CD4-positive, CD25-positive, alpha-beta regulatory T cell (primary cell): Measurements from ENCODE around the gene MRPL41. TPM values are rescaled to one million over a fixed set of nuclear protein-coding genes. Genes with fewer than 3 reads are reported as not detected.

Experiments
- ATAC-seq, 2 donors: fragments of 150-1000 bp; cut with Tn5 transposase; one replicate each; pipeline ENCODE4 v1.10.0; 2021; ENCODE audit warnings: low read depth in 2 of 2, moderate number of reproducible peaks in 2 of 2, moderate library complexity in 1 of 2
- DNase-seq, 3 donors: peaks; one replicate each; pipeline versions ENCODE4 v3.0.0 to v3.0.0-alpha.2; 2012 to 2022; ENCODE audit warnings: mixed read lengths in 1 of 3
- H3K27ac ChIP-seq: one replicate; pipeline ENCODE4 v1.7.0; 2013; ENCODE audit warnings: mild to moderate bottlenecking, low read length; ENCODE audit not compliant: insufficient read depth, poor library complexity, severe bottlenecking
- H3K27me3 ChIP-seq: one replicate; pipeline ENCODE4 v1.7.0; 2013; ENCODE audit warnings: low read length; ENCODE audit not compliant: control insufficient read depth, insufficient read depth
- H3K36me3 ChIP-seq: one replicate; pipeline ENCODE4 v1.7.0; 2013; ENCODE audit warnings: mild to moderate bottlenecking, low read length, moderate library complexity; ENCODE audit not compliant: control insufficient read depth, insufficient read depth
- H3K4me1 ChIP-seq: 2 replicates; pipeline ENCODE4 v1.7.0; 2013; ENCODE audit warnings: mild to moderate bottlenecking, low read length; ENCODE audit not compliant: insufficient read depth, control insufficient read depth, poor library complexity, severe bottlenecking
- H3K4me3 ChIP-seq: one replicate; pipeline ENCODE4 v1.7.0; 2013; ENCODE audit warnings: low read depth, mild to moderate bottlenecking, low read length, moderate library complexity
- H3K9me3 ChIP-seq, 2 experiments: 1 replicate in 1 of 2; 2 replicates in 1 of 2; pipeline ENCODE4 v1.7.0; 2013; ENCODE audit warnings: low read length in 2 of 2, mild to moderate bottlenecking in 1 of 2, moderate library complexity in 1 of 2; ENCODE audit not compliant: control insufficient read depth in 2 of 2
- H3K27ac Mint-ChIP-seq, 3 donors: one replicate each; pipeline ENCODE4 v1.8.0; 2020 to 2022; ENCODE audit warnings: mild to moderate bottlenecking in 3 of 3, mixed read lengths in 3 of 3, moderate library complexity in 2 of 3
- H3K27me3 Mint-ChIP-seq: one replicate; pipeline ENCODE4 v1.8.0; 2022; ENCODE audit warnings: mild to moderate bottlenecking, mixed read lengths
- H3K36me3 Mint-ChIP-seq: one replicate; pipeline ENCODE4 v1.8.0; 2020; ENCODE audit warnings: mixed read lengths
- H3K4me1 Mint-ChIP-seq, 4 donors: one replicate each; pipeline ENCODE4 v1.8.0; 2020 to 2022; ENCODE audit warnings: mixed read lengths in 4 of 4, mild to moderate bottlenecking in 1 of 4
- H3K4me3 Mint-ChIP-seq, 4 donors: one replicate each; pipeline ENCODE4 v1.8.0; 2020 to 2022; ENCODE audit warnings: mild to moderate bottlenecking in 4 of 4, mixed read lengths in 4 of 4, moderate library complexity in 3 of 4
- H3K9me3 Mint-ChIP-seq, 7 donors: one replicate each; pipeline ENCODE4 v1.8.0; 2020 to 2022; ENCODE audit warnings: mixed read lengths in 7 of 7, mild to moderate bottlenecking in 3 of 7, moderate library complexity in 2 of 7
- polyA plus RNA-seq, 4 donors: library from polyadenylated mRNA; unstranded; fragments of 300-500 nt; fragmentation: Illumina TruSeq; gene quantifications; one replicate each; pipeline ENCODE4 v1.2.3, GENCODE V29; 2021
- total RNA-seq: library from RNA; stranded (reverse); gene quantifications from one replicate; pipeline ENCODE4 v1.2.3, GENCODE V29; 2022

MRPL41 gene
- total and polyA plus RNA-seq, 5 donors from 2014 or later = 38.1 to 64.3 (median 44.2) TPM

GRCh38 chr9:137540536-137540935, 11.1 kb upstream of the MRPL41 start:
- no peak for DNase-seq

DNA sequence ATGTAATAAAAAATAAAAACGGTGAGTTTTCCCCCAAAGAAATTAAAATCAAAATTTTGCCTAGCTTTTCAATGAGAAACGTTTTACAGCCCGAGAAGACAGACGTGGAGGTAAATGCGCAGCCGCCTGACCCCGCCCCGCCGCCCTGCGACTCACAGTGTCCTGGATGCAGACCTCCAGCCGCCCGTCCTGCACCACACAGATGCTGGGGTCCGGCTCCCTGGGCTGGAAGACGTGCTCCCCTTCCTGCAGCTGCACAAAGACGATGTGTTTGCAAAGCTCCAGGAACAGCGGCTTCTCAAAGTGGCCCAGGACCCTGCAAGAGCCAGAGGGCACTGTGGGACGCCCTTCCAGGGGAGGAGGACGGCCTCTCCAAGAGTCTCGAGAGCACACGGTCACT, 9.2 kb upstream of the MRPL41 start:
- H3K4me3 Mint-ChIP-seq = no peak overlapping the region
- no peaks in the 10 kb centered on the region for H3K9me3 Mint-ChIP-seq
- peaks cover 3% of the 10 kb centered on the region for H3K36me3 Mint-ChIP-seq
- no peaks in the 10 kb centered on the region for H3K4me1 ChIP-seq
- H3K27ac Mint-ChIP-seq = no peak overlapping the region
- H3K9me3 ChIP-seq = no peaks in the 10 kb centered on the region
- ATAC-seq (no peak), DNase-seq (no peak)
- H3K36me3 ChIP-seq = no peaks in the 10 kb centered on the region
- H3K27me3 ChIP-seq = no peaks in the 10 kb centered on the region
- H3K4me3 ChIP-seq = no peak overlapping the region
- H3K27ac ChIP-seq = no peak overlapping the region
- H3K27me3 Mint-ChIP-seq = no peaks in the 10 kb centered on the region
- peaks cover 0 to 7% (median 3%) of the 10 kb centered on the region in 4 donors for H3K4me1 Mint-ChIP-seq

More at GRCh38 chr9:137540536-137540935, 11.1 kb upstream of the MRPL41 start:
- H3K27ac Mint-ChIP-seq = no peak overlapping the region
- peaks cover 3% of the 10 kb centered on the region for H3K36me3 Mint-ChIP-seq
- H3K27ac ChIP-seq = no peak overlapping the region
- H3K4me3 ChIP-seq = no peak overlapping the region
- H3K9me3 ChIP-seq = no peaks in the 10 kb centered on the region
- H3K4me1 Mint-ChIP-seq = peaks cover 0 to 18% (median 6%) of the 10 kb centered on the region in 4 donors
- H3K4me1 ChIP-seq = peaks cover 5% of the 10 kb centered on the region
- H3K27me3 ChIP-seq = no peaks in the 10 kb centered on the region
- no peaks in the 10 kb centered on the region for H3K27me3 Mint-ChIP-seq
- no peak for ATAC-seq
- H3K9me3 Mint-ChIP-seq = peaks cover 0 to 5% (median 0%) of the 10 kb centered on the region in 7 donors
- H3K36me3 ChIP-seq = no peaks in the 10 kb centered on the region
- H3K4me3 Mint-ChIP-seq = no peak overlapping the region

DNA sequence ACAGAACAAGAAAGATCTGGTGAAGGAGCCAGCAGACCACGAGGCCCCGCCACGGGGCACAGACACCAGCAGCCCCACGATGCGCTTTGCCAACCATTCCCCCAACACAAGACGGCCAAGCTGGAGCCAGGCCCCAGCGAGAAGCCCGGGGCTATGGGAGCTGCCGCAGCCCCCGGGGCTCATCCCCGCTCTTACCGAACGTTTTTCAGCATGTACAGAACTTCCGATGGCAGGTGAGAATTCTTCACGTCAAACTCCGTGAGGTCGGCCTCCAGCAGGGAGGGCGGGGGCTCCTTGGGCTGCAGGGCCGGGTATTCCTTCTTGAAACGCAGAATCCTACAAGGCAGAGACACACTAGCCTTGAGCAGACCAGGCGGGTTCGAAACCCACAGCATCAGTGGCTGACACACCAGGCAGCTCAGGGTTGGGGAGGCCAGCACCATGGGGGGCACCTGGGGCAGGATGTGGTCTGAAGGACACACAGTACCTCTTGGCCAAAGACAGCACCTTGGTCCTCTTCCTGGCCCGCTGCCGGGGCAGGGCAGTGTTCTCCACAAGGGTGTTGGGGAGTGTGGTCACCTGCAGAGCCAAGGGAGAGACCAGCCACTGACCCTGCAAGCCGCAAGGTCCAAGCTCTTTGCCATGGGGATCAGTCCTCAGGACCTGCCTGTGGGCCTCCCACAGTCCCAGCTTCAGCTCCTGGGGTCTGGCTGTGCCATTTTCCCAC, 8.3 kb upstream of the MRPL41 start:
- Mint-ChIP-seq H3K27ac (no peak overlapping the region), H3K27me3 (no peaks in the 10 kb centered on the region), H3K4me3 (no peak overlapping the region), H3K4me1 (peaks cover 0 to 7% (median 2%) of the 10 kb centered on the region in 4 donors), H3K9me3 (no peaks in the 10 kb centered on the region), H3K36me3 (no peaks in the 10 kb centered on the region)
- no peak for DNase-seq
- ATAC-seq = no peak
- Histone ChIP-seq H3K9me3 (no peaks in the 10 kb centered on the region), H3K4me1 (no peaks in the 10 kb centered on the region), H3K4me3 (no peak overlapping the region), H3K27me3 (no peaks in the 10 kb centered on the region), H3K36me3 (no peaks in the 10 kb centered on the region), H3K27ac (no peak overlapping the region)

GRCh38 chr9:137544176-137544760, 7.4 kb upstream of the MRPL41 start:
- no peak overlapping the region for H3K4me3 ChIP-seq
- no peaks in the 10 kb centered on the region for H3K27me3 Mint-ChIP-seq
- H3K4me1 Mint-ChIP-seq = peaks cover 0 to 12% (median 2%) of the 10 kb centered on the region in 4 donors
- no peaks in the 10 kb centered on the region for H3K36me3 Mint-ChIP-seq
- DNase-seq = no peak
- no peak overlapping the region for H3K27ac Mint-ChIP-seq
- H3K27me3 ChIP-seq = no peaks in the 10 kb centered on the region
- H3K36me3 ChIP-seq = no peaks in the 10 kb centered on the region
- H3K9me3 Mint-ChIP-seq = no peaks in the 10 kb centered on the region
- no peaks in the 10 kb centered on the region for H3K9me3 ChIP-seq
- H3K4me3 Mint-ChIP-seq = no peak overlapping the region
- no peak for ATAC-seq
- no peak overlapping the region for H3K27ac ChIP-seq
- H3K4me1 ChIP-seq = no peaks in the 10 kb centered on the region

GRCh38 chr9:137545123-137545522, 6.6 kb upstream of the MRPL41 start:
- Histone ChIP-seq H3K4me3 (no peak overlapping the region), H3K9me3 (no peaks in the 10 kb centered on the region), H3K36me3 (no peaks in the 10 kb centered on the region), H3K27me3 (no peaks in the 10 kb centered on the region), H3K27ac (no peak overlapping the region), H3K4me1 (peaks cover 6% of the 10 kb centered on the region)
- ATAC-seq = no peak
- no peak overlapping the region for H3K27ac Mint-ChIP-seq
- peaks cover 0 to 19% (median 7%) of the 10 kb centered on the region in 4 donors for H3K4me1 Mint-ChIP-seq
- H3K27me3 Mint-ChIP-seq = no peaks in the 10 kb centered on the region
- no peaks in the 10 kb centered on the region for H3K9me3 Mint-ChIP-seq
- H3K36me3 Mint-ChIP-seq = no peaks in the 10 kb centered on the region
- DNase-seq = no peak
- no peak overlapping the region for H3K4me3 Mint-ChIP-seq

- Mint-ChIP-seq H3K4me1 (peaks cover 0 to 26% (median 10%) of the 10 kb centered on the region in 4 donors), H3K36me3 (no peaks in the 10 kb centered on the region), H3K4me3 (peak overlapping the region; percentile 38 to 86 (median 62)), H3K27ac (peak overlapping the region in 1 of 3 donors; percentile 79), H3K27me3 (no peaks in the 10 kb centered on the region), H3K9me3 (peaks cover 0 to 2% (median 0%) of the 10 kb centered on the region in 7 donors)
- Histone ChIP-seq H3K4me3 (no peak overlapping the region), H3K27me3 (no peaks in the 10 kb centered on the region), H3K9me3 (no peaks in the 10 kb centered on the region), H3K4me1 (peaks cover 15% of the 10 kb centered on the region), H3K36me3 (no peaks in the 10 kb centered on the region), H3K27ac (no peak overlapping the region)
- ATAC-seq = no peak
- no peak for DNase-seq
These were observed 3.8 kb upstream of the MRPL41 start for GRCh38 chr9:137547687-137548543.

- peaks cover 1% of the 10 kb centered on the region for H3K36me3 Mint-ChIP-seq
- H3K27me3 Mint-ChIP-seq = no peaks in the 10 kb centered on the region
- peak; percentile 31 to 72 (median 52) for DNase-seq
- peak within 1 kb of the TSS; percentile 80 to 92 (median 82) for H3K27ac Mint-ChIP-seq
- Histone ChIP-seq H3K9me3 (no peaks in the 10 kb centered on the region), H3K36me3 (peaks cover 1% of the 10 kb centered on the region), H3K27me3 (no peaks in the 10 kb centered on the region), H3K27ac (peak within 1 kb of the TSS; percentile 76), H3K4me1 (peaks cover 15% of the 10 kb centered on the region), H3K4me3 (peak within 1 kb of the TSS; percentile 70)
- ATAC-seq = peak in 1 of 2 donors; percentile 16
- peaks cover 0 to 2% (median 0%) of the 10 kb centered on the region in 7 donors for H3K9me3 Mint-ChIP-seq
- H3K4me3 Mint-ChIP-seq = peak within 1 kb of the TSS; percentile 88 to 95 (median 94)
- H3K4me1 Mint-ChIP-seq = peaks cover 0 to 30% (median 12%) of the 10 kb centered on the region in 4 donors
These were observed 1.5 kb upstream of the MRPL41 start, which contains the start of gene PNPLA7 for GRCh38 chr9:137550231-137550621. TSS of gene PNPLA7 (minus strand) at chr9:137550402. CDS start at chr9:137550197, 205 bp downstream.
